ENCODE data around the gene RRP15. TPM values are rescaled to one million over a fixed set of nuclear protein-coding genes. Genes with fewer than 3 reads are reported as not detected.
"Not testable (repeated sequence)": the region's sequence is repeated elsewhere in the genome, so short reads cannot be mapped to it uniquely, and the experiment has no call there.

Gene RRP15
- total RNA-seq, 1 experiment from 2014 or later, result 38.4 TPM

DNA sequence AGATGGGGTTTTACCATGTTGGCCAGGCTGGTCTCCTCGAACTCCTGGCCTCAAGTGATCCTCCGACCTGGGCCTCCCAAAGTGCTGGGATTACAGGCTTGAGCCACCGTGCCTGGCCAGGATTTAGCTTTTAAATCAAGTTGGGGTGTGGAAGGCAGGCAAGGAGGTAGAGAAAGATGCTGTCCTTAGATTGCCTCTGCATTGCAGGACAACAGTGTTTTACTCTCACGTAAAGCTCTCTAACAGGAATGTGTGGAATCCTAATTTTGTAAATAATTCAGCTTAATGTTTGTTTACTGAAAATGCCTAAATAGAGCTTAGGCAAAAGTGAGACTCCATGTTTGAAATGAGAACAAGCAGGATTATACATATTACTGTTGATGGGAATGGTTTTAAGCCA is 30.5 kb downstream of the RRP15 start:
- no TSS peak for BruUV-seq (replicated peaks)
- Histone ChIP-seq H3K4me1 (ENCODE audit: insufficient read depth, low read length, poor library complexity, severe bottlenecking) (no peaks in the 10 kb centered on the region), H3K9me3 (ENCODE audit: low read depth, low read length, poor library complexity, severe bottlenecking) (no peaks in the 10 kb centered on the region), H3K27me3 (replicated peaks; ENCODE audit: insufficient read depth, low read depth, low read length, poor library complexity) (no peaks in the 10 kb centered on the region), H3K27ac (ENCODE audit: low read depth, low read length, poor library complexity, severe bottlenecking) (no peak overlapping the region), H3K36me3 (ENCODE audit: insufficient read depth, low read length, poor library complexity, severe bottlenecking) (no peaks in the 10 kb centered on the region), H3K4me3 (ENCODE audit: low read depth, low read length, poor library complexity, severe bottlenecking) (no peak overlapping the region)
- TF ChIP-seq, protein P1, sequence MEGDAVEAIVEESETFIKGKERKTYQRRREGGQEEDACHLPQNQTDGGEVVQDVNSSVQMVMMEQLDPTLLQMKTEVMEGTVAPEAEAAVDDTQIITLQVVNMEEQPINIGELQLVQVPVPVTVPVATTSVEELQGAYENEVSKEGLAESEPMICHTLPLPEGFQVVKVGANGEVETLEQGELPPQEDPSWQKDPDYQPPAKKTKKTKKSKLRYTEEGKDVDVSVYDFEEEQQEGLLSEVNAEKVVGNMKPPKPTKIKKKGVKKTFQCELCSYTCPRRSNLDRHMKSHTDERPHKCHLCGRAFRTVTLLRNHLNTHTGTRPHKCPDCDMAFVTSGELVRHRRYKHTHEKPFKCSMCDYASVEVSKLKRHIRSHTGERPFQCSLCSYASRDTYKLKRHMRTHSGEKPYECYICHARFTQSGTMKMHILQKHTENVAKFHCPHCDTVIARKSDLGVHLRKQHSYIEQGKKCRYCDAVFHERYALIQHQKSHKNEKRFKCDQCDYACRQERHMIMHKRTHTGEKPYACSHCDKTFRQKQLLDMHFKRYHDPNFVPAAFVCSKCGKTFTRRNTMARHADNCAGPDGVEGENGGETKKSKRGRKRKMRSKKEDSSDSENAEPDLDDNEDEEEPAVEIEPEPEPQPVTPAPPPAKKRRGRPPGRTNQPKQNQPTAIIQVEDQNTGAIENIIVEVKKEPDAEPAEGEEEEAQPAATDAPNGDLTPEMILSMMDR (conservative IDR thresholded peaks at IDR 0.05; ENCODE audit: low read depth, low read length), result no peak
- TF ChIP-seq EZH2 (IDR thresholded peaks at IDR 0.05; ENCODE audit: borderline replicate concordance, low read depth, low read length, poor library complexity, severe bottlenecking), result no peak
- intact Hi-C loops (cut with micrococcal nuclease; ENCODE audit: unreplicated experiment), result no loop called here
- DNase-seq (ENCODE audit: low spot score), result no peak
- ChIA-PET POLR2A (ENCODE audit: low non-redundant PET) (no interaction called here), CTCF (no interaction called here)

DNA sequence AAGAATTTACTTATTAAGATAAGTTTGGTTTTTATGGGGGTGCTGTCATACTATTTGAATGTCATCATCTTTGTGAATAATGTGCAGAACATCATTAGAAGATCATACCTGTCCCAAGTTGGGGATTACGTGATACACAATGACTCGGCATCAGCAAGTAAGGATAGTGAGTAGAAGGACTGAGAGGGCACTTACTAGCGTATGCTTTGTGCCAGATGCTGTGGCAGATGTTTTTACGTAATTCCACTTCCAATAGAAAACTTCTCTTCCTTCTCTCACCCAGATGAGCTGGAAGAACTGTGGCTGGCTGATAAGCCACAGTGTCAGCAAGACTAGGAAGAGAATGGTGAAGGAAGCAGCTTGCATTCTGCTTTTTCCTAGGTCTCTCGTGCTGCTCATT is 32.0 kb downstream of the RRP15 start:
- H3K27ac ChIP-seq (ENCODE audit: low read depth, low read length, poor library complexity, severe bottlenecking), result no peak overlapping the region
- POLR2A ChIA-PET (ENCODE audit: low non-redundant PET), result no interaction called here
- no peaks in the 10 kb centered on the region for H3K9me3 ChIP-seq (ENCODE audit: low read depth, low read length, poor library complexity, severe bottlenecking)
- H3K4me1 ChIP-seq (ENCODE audit: insufficient read depth, low read length, poor library complexity, severe bottlenecking), result no peaks in the 10 kb centered on the region
- H3K36me3 ChIP-seq (ENCODE audit: insufficient read depth, low read length, poor library complexity, severe bottlenecking), result no peaks in the 10 kb centered on the region
- no peaks in the 10 kb centered on the region for H3K27me3 ChIP-seq (replicated peaks; ENCODE audit: insufficient read depth, low read depth, low read length, poor library complexity)
- no peak for TF ChIP-seq EZH2 (IDR thresholded peaks at IDR 0.05; ENCODE audit: borderline replicate concordance, low read depth, low read length, poor library complexity, severe bottlenecking)
- TF ChIP-seq, protein P1 (conservative IDR thresholded peaks at IDR 0.05; ENCODE audit: low read depth, low read length), result no peak
- H3K4me3 ChIP-seq (ENCODE audit: low read depth, low read length, poor library complexity, severe bottlenecking), result no peak overlapping the region
- no TSS peak for BruUV-seq (replicated peaks)
- DNase-seq (ENCODE audit: low spot score), result no peak
- CTCF ChIA-PET, result no interaction called here
- intact Hi-C loops (cut with micrococcal nuclease; ENCODE audit: unreplicated experiment), result no loop called here

DNA sequence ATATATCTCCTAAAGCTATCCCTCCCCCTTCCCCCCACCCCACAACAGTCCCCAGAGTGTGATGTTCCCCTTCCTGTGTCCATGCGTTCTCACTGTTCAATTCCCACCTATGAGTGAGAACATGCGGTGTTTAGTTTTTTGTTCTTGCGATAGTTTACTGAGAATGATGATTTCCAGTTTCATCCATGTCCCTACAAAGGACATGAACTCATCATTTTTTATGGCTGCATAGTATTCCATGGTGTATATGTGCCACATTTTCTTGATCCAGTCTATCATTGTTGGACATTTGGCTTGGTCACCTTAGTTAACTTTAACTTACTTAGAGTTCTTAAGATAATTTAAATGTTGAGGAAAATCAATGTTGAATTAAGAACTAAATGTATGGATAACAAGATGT is 35.1 kb downstream of the RRP15 start:
- DNase-seq (ENCODE audit: low spot score); POLR2A ChIA-PET (ENCODE audit: low non-redundant PET); intact Hi-C loops (cut with micrococcal nuclease; ENCODE audit: unreplicated experiment); H3K4me1 ChIP-seq (ENCODE audit: insufficient read depth, low read length, poor library complexity, severe bottlenecking); H3K9me3 ChIP-seq (ENCODE audit: low read depth, low read length, poor library complexity, severe bottlenecking); BruUV-seq (replicated peaks); H3K4me3 ChIP-seq (ENCODE audit: low read depth, low read length, poor library complexity, severe bottlenecking); H3K27ac ChIP-seq (ENCODE audit: low read depth, low read length, poor library complexity, severe bottlenecking); H3K36me3 ChIP-seq (ENCODE audit: insufficient read depth, low read length, poor library complexity, severe bottlenecking); CTCF ChIA-PET; H3K27me3 ChIP-seq (replicated peaks; ENCODE audit: insufficient read depth, low read depth, low read length, poor library complexity): not testable (repeated sequence)

DNA sequence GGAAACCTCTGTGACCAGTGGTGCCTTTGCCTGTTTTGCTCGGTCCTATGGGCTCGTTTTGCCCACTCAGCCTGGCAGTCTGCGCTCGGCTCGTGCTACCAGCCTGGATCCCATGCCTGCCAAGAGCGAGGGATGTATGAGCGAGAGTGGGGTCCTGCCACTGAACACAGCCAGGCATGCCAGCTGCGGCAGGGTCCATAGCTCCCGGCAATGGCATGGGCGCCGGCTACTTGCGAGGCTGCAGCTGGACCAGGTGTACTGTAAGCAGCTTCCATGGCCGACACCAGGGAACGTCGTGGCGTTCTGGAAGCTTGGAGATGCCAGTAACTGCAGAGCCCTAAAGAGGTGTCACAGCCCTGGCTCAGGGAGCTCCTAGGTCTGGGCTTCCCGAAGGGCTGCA is 37.7 kb downstream of the RRP15 start:
- no peak for DNase-seq (ENCODE audit: low spot score)
- ChIA-PET CTCF (no interaction called here), POLR2A (ENCODE audit: low non-redundant PET) (no interaction called here)
- intact Hi-C loops (cut with micrococcal nuclease; ENCODE audit: unreplicated experiment), result no loop called here
- Histone ChIP-seq H3K4me3 (ENCODE audit: low read depth, low read length, poor library complexity, severe bottlenecking) (no peak overlapping the region), H3K27ac (ENCODE audit: low read depth, low read length, poor library complexity, severe bottlenecking) (no peak overlapping the region), H3K36me3 (ENCODE audit: insufficient read depth, low read length, poor library complexity, severe bottlenecking) (no peaks in the 10 kb centered on the region), H3K4me1 (ENCODE audit: insufficient read depth, low read length, poor library complexity, severe bottlenecking) (no peaks in the 10 kb centered on the region), H3K9me3 (ENCODE audit: low read depth, low read length, poor library complexity, severe bottlenecking) (no peaks in the 10 kb centered on the region), H3K27me3 (replicated peaks; ENCODE audit: insufficient read depth, low read depth, low read length, poor library complexity) (no peaks in the 10 kb centered on the region)
- BruUV-seq (replicated peaks), result no TSS peak
- TF ChIP-seq EZH2 (IDR thresholded peaks at IDR 0.05; ENCODE audit: borderline replicate concordance, low read depth, low read length, poor library complexity, severe bottlenecking), result no peak
- TF ChIP-seq, protein P1 (conservative IDR thresholded peaks at IDR 0.05; ENCODE audit: low read depth, low read length), result no peak

Data from A673 (cell line).